Parathyroid adenoma (tissue), 2 donors: ENCODE measurements around the gene DTNA.
"Not testable (repeated sequence)": the region's sequence is repeated elsewhere in the genome, so short reads cannot be mapped to it uniquely, and the experiment has no call there.

Source experiments
- H2AFZ ChIP-seq: fragments of 300-600 bp; sonication (generic); one replicate; pipeline ENCODE4 v1.7.0; 2017; ENCODE audit warnings: antibody characterized with exemption, mild to moderate bottlenecking
- H3K27ac ChIP-seq: fragments of 300-600 bp; sonication (generic); one replicate; pipeline ENCODE4 v1.7.0; 2017
- H3K27me3 ChIP-seq: fragments of 300-600 bp; sonication (generic); one replicate; pipeline ENCODE4 v1.7.0; 2017; ENCODE audit warnings: low read length; ENCODE audit not compliant: control insufficient read depth, insufficient read depth
- H3K36me3 ChIP-seq: fragments of 300-600 bp; sonication (generic); one replicate; pipeline ENCODE4 v1.7.0; 2017; ENCODE audit warnings: low read length; ENCODE audit not compliant: control insufficient read depth, insufficient read depth
- H3K4me1 ChIP-seq: fragments of 300-600 bp; sonication (generic); one replicate; pipeline ENCODE4 v1.7.0; 2017; ENCODE audit warnings: control low read depth
- H3K4me2 ChIP-seq: fragments of 300-600 bp; sonication (generic); one replicate; pipeline ENCODE4 v1.7.0; 2017; ENCODE audit warnings: low read length
- H3K4me3 ChIP-seq: fragments of 300-600 bp; sonication (generic); one replicate; pipeline ENCODE4 v1.7.0; 2017; ENCODE audit warnings: low read depth, low read length
- H3K79me2 ChIP-seq: fragments of 300-600 bp; sonication (generic); one replicate; pipeline ENCODE4 v1.7.0; 2017; ENCODE audit warnings: control low read depth
- H3K9ac ChIP-seq: fragments of 300-600 bp; sonication (generic); one replicate; pipeline ENCODE4 v1.7.0; 2017; ENCODE audit warnings: mild to moderate bottlenecking
- H3K9me3 ChIP-seq: fragments of 300-600 bp; sonication (generic); one replicate; pipeline ENCODE4 v1.7.0; 2017; ENCODE audit warnings: low read length; ENCODE audit not compliant: control insufficient read depth
- TF ChIP-seq, protein P1 (sequence below): fragments of 300-600 bp; sonication (generic); IDR thresholded peaks from one replicate; pipeline ENCODE4 v1.7.0; 2017; ENCODE audit warnings: antibody characterized with exemption, mild to moderate bottlenecking
- donor health status: primary hyperparathyroidism.

The DTNA gene

DNA sequence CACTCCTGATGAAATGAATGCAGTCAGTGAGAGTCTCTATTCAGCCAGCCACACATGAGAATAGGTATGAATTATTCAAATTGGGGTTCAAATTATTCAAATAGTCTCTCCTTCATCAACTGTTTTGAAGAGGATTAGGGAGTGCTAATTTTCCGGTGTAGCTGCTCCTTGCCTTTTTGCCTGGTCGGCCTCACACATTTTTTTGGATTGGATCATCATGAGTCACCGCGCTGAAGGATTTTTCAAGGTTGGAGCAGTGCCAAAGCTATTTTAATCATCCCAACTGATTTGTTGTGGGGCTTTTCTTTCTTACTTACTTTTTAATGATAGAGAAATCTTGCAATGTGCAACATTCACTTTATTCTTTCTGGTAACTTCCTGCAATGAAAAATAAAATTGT is 2.4 kb upstream of the DTNA start:
- Histone ChIP-seq H3K79me2 (no peaks in the 10 kb centered on the region), H3K4me2 (no peak overlapping the region), H3K4me3 (no peak overlapping the region), H3K27me3 (no peaks in the 10 kb centered on the region), H2AFZ (no peak overlapping the region), H3K9me3 (no peaks in the 10 kb centered on the region), H3K4me1 (no peaks in the 10 kb centered on the region), H3K9ac (no peak overlapping the region), H3K36me3 (no peaks in the 10 kb centered on the region), H3K27ac (no peak overlapping the region)
- TF ChIP-seq, protein P1, sequence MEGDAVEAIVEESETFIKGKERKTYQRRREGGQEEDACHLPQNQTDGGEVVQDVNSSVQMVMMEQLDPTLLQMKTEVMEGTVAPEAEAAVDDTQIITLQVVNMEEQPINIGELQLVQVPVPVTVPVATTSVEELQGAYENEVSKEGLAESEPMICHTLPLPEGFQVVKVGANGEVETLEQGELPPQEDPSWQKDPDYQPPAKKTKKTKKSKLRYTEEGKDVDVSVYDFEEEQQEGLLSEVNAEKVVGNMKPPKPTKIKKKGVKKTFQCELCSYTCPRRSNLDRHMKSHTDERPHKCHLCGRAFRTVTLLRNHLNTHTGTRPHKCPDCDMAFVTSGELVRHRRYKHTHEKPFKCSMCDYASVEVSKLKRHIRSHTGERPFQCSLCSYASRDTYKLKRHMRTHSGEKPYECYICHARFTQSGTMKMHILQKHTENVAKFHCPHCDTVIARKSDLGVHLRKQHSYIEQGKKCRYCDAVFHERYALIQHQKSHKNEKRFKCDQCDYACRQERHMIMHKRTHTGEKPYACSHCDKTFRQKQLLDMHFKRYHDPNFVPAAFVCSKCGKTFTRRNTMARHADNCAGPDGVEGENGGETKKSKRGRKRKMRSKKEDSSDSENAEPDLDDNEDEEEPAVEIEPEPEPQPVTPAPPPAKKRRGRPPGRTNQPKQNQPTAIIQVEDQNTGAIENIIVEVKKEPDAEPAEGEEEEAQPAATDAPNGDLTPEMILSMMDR, result no peak

DNA sequence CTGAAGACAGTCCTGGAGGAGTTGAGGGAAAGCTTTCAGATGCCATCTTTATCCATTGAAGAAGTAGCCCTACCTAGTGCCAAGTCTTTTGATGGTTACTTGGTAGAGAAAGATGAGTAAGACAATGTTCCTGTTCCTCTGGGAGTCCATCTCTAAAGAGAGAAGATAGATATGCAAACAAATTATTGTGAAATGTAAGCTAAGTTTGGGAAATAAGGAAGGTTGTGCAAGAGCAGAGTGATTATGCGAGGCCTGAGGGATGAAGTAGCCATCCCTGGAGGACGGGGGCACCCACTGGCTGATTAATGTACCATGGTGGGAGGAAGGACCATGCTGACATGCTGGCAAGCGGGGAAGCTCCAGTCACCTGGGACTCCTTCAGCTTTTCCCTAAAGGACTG is 994 bp upstream of the DTNA start:
- no peak overlapping the region for H3K9ac ChIP-seq

DNA sequence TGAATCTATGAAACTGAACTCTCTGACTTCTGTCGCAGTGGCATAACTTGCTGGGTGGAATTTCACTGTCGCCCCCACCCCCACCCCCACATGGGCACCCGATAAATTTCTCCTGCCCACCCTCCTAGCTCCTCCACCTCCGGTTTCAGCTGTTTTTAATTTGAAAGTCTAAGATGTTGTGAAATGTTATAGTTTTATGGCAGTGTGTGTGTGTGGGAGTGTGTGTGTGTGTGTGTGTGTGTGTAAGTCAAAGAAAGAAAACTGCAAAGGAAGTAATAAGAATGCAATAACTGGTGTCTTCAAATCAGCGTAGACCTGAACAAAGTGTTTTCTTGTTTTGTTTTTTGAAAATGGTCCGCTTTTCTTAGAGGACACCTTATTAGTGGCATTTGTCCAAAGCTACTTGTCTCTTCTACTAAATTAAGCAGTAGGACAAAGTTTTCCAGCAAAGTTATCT is 388 bp downstream of the DTNA start:
- no peaks in the 10 kb centered on the region for H3K36me3 ChIP-seq
- TF ChIP-seq, protein P1, result no peak
- peak overlapping the region; percentile 42 for H3K4me3 ChIP-seq
- H3K27me3 ChIP-seq, result no peaks in the 10 kb centered on the region
- no peaks in the 10 kb centered on the region for H3K4me1 ChIP-seq
- H3K79me2 ChIP-seq, result no peaks in the 10 kb centered on the region
- no peak overlapping the region for H3K9ac ChIP-seq
- no peaks in the 10 kb centered on the region for H3K9me3 ChIP-seq
- no peak overlapping the region for H2AFZ ChIP-seq
- H3K4me2 ChIP-seq, result peak overlapping the region; percentile 30
- H3K27ac ChIP-seq, result no peak overlapping the region

More for the DNA sequence above, 994 bp upstream of the DTNA start:
- Histone ChIP-seq H3K27me3 (no peaks in the 10 kb centered on the region), H3K79me2 (no peaks in the 10 kb centered on the region), H3K4me2 (no peak overlapping the region), H3K27ac (no peak overlapping the region), H3K4me3 (no peak overlapping the region), H3K4me1 (no peaks in the 10 kb centered on the region), H2AFZ (no peak overlapping the region), H3K36me3 (no peaks in the 10 kb centered on the region), H3K9me3 (no peaks in the 10 kb centered on the region)
- TF ChIP-seq, protein P1, result no peak

DNA sequence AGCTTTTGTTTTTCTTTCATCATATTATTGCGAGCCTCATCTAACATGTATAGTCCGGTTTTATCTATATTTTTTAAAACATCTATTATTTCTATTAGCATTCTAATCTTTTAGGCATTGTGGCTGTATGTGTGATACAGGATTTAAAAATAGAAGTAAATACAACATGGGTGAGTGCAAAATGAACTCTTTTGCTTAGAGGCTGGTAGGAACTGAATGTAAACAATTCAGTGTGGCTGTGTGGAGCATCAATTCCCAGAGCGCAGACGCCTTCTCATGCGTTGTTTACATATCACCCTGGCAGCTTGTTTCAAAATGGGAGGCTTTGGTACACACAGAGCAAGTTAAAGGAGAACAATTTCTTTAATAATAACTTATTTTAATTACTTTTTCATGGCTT is 836 bp downstream of the DTNA start:
- Histone ChIP-seq H3K4me2 (peak overlapping the region; percentile 30), H3K27ac (no peak overlapping the region), H3K27me3 (no peaks in the 10 kb centered on the region), H3K4me1 (no peaks in the 10 kb centered on the region), H2AFZ (peak overlapping the region; percentile 7), H3K9me3 (no peaks in the 10 kb centered on the region), H3K79me2 (no peaks in the 10 kb centered on the region), H3K9ac (no peak overlapping the region), H3K4me3 (peak overlapping the region; percentile 42), H3K36me3 (no peaks in the 10 kb centered on the region)
- TF ChIP-seq, protein P1, result no peak

DNA sequence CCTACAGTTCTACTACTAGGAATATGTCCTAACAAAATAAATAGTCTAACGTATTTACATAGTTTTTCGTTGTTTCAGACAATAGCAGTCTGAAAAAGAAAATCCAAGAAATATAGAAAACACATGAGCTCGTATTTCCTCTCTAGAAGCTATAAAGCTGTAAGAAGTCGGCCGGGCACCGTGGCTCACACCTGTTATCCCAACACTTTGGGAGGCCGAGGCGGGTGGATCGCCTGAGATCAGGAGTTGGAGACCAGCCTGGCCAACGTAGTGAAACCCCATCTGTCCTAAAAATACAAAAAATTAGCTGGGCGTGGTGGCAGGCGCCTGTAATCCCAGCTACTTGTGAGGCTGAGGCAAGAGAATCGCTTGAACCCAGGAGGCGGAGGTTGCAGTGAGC is 6.0 kb downstream of the DTNA start:
- not testable (repeated sequence) for H3K4me2 ChIP-seq, H3K9ac ChIP-seq, H3K36me3 ChIP-seq, H3K27ac ChIP-seq, H3K4me1 ChIP-seq, H3K27me3 ChIP-seq, H3K9me3 ChIP-seq, H2AFZ ChIP-seq, H3K4me3 ChIP-seq, H3K79me2 ChIP-seq
